D721Med (cell line): ENCODE data around the gene LGALS4.
"Not testable (repeated sequence)": the region's sequence is repeated elsewhere in the genome, so short reads cannot be mapped to it uniquely, and the experiment has no call there.

Experiments
- DNase-seq: peaks from one replicate; pipeline ENCODE4 v3.0.0; 2011; ENCODE audit warnings: low spot score; ENCODE audit not compliant: insufficient read length
- FAIRE-seq: peaks from 2 replicates; lab custom pipeline; 2011; peaks lifted over from hg19 to GRCh38; lab: Jason Lieb, UNC
- CTCF ChIP-seq: IDR thresholded peaks from 2 replicates; pipeline ENCODE4 v1.5.1; 2012; ENCODE audit warnings: mild to moderate bottlenecking, control low read depth; ENCODE audit not compliant: insufficient read depth; ENCODE audit errors: missing control alignments

LGALS4 gene

GRCh38 chr19:38812841-38813320 is at the start of gene LGALS4:
Gene LGALS4 (minus strand): TSS chr19:38812945. CDS start chr19:38812886, 59 bp downstream.
- DNase-seq = no peak
- no peak for FAIRE-seq
- no peak for TF ChIP-seq CTCF

- no peak for FAIRE-seq
- no peak for TF ChIP-seq CTCF
- DNase-seq = no peak
Measured at GRCh38 chr19:38861368-38861767, 48.6 kb upstream of the LGALS4 start.

- FAIRE-seq = not testable (repeated sequence)
Measured at GRCh38 chr19:38859631-38860204, 47.0 kb upstream of the LGALS4 start.

GRCh38 chr19:38856813-38857212 is 44.1 kb upstream of the LGALS4 start:
- no peak for FAIRE-seq

More at GRCh38 chr19:38859631-38860204, 47.0 kb upstream of the LGALS4 start:
- not testable (repeated sequence) for DNase-seq

GRCh38 chr19:38855751-38856150 is 43.0 kb upstream of the LGALS4 start:
- not testable (repeated sequence) for DNase-seq, FAIRE-seq

More at GRCh38 chr19:38856813-38857212, 44.1 kb upstream of the LGALS4 start:
- TF ChIP-seq CTCF = no peak
- DNase-seq = no peak

- FAIRE-seq, DNase-seq: not testable (repeated sequence)
Measured at GRCh38 chr19:38854961-38855360, 42.2 kb upstream of the LGALS4 start.

- DNase-seq (no peak), FAIRE-seq (no peak)
- no peak for TF ChIP-seq CTCF
Measured at GRCh38 chr19:38853214-38853613, 40.5 kb upstream of the LGALS4 start.

- DNase-seq (no peak), FAIRE-seq (no peak)
Measured at GRCh38 chr19:38852231-38853044, 39.7 kb upstream of the LGALS4 start.

More at GRCh38 chr19:38852231-38853044, 39.7 kb upstream of the LGALS4 start:
- no peak for TF ChIP-seq CTCF
